Raji (cell line): ENCODE measurements around the gene CFAP74.

Experiments
- POLR2A ChIP-seq: IDR thresholded peaks from 2 replicates; pipeline ENCODE4 v1.6.1; 2011; ENCODE audit warnings: low read depth, low read length, control low read depth; ENCODE audit not compliant: insufficient read depth

Gene CFAP74

GRCh38 chr1:1917995-1918900 is 85.3 kb downstream of the CFAP74 start:
- TF ChIP-seq POLR2A, result no peak

- no peak for TF ChIP-seq POLR2A
Measured at GRCh38 chr1:1917304-1917976, 86.1 kb downstream of the CFAP74 start.

GRCh38 chr1:1916851-1917251 is 86.7 kb downstream of the CFAP74 start:
- 0 out of 2 replicates have a peak, but pooled peaks have one; percentile 18 for TF ChIP-seq POLR2A

- TF ChIP-seq POLR2A, result no peak
Measured at GRCh38 chr1:1915911-1916840, 87.4 kb downstream of the CFAP74 start.

- no peak for TF ChIP-seq POLR2A
Measured at GRCh38 chr1:1914971-1915692, 88.5 kb downstream of the CFAP74 start, which contains the start of gene CALML6. TSS of gene CALML6 (plus strand) at chr1:1915260. CDS start at chr1:1915281, 21 bp downstream.

- no peak for TF ChIP-seq POLR2A
Measured at GRCh38 chr1:1914101-1914970, 89.2 kb downstream of the CFAP74 start.

GRCh38 chr1:1911350-1912041 is 92.1 kb downstream of the CFAP74 start:
- no peak for TF ChIP-seq POLR2A

- no peak for TF ChIP-seq POLR2A
Measured at GRCh38 chr1:1910651-1911331, 92.8 kb downstream of the CFAP74 start.

- no peak for TF ChIP-seq POLR2A
Measured at GRCh38 chr1:1910033-1910465, 93.5 kb downstream of the CFAP74 start.

GRCh38 chr1:1908506-1908791 is 95.1 kb downstream of the CFAP74 start:
- TF ChIP-seq POLR2A, result no peak

- TF ChIP-seq POLR2A, result no peak; the same call in 1 of the 2 replicates
Measured at GRCh38 chr1:1907098-1907736, 96.4 kb downstream of the CFAP74 start.
